GM10266 (cell line): ENCODE data around the gene OR51B4.

Source experiments
- DNase-seq: peaks from one replicate; pipeline ENCODE4 v3.0.0; 2012; ENCODE audit errors: extremely low spot score
- CTCF ChIP-seq: IDR thresholded peaks from 2 replicates; pipeline ENCODE4 v1.5.1; 2012; ENCODE audit warnings: mild to moderate bottlenecking, low read depth; ENCODE audit not compliant: control insufficient read depth, insufficient read depth; ENCODE audit errors: missing control alignments

OR51B4 gene

GRCh38 chr11:5252919-5253265 lies 48.9 kb downstream of the OR51B4 start:
- DNase-seq, result no peak
- no peak for TF ChIP-seq CTCF

DNA sequence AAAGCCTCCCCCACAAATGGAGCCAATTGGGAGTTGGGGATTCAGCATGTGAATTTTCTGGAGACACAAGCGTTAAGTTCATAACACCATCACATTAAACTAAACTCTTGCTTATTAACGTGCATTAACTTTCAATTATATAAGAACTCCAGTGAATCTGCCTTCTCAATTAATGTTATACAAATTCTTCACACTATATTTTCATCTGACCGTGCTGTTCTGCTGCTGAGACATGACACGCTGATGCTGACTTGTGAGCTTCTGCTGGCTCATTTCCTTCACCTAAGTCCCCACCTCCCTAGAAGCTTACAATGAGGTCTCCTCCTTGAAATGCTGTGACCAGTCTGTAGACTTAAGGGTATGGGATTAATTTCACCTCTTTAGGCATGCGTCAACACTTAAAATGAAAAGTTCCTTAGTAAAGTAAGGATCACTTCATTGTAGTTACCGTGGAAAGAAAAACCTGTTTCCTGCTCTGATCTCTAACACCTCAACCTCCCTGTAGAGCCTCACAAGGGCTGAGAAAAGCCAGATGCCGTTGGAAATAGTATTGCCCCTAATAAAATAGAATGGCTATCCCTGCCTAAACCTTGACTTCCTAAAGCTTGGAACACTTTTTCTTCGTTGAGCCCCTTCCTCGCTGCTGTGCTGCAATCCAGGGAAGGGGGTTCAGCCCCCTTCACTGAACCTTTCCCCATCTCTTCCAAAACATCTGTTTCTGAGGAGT lies 49.4 kb downstream of the OR51B4 start:
- TF ChIP-seq CTCF, result no peak
- no peak for DNase-seq

- DNase-seq, result no peak
- TF ChIP-seq CTCF, result no peak
Observed at GRCh38 chr11:5251746-5252145, 50.0 kb downstream of the OR51B4 start.
